Stimulated activated memory B cell treated with anti-CD40 and anti-IgM and Interleukin-4, amounts not matched to agents 10 μg/mL and 1 μg/mL and 100 μg/mL, for 72 hours (primary cell): ENCODE measurements around the gene RNF213.
A peak's percentile ranks its signal among the peaks of the same experiment; 100 is the strongest.
"Not testable (repeated sequence)": the region's sequence is repeated elsewhere in the genome, so short reads cannot be mapped to it uniquely, and the experiment has no call there.

Experiments used
- ATAC-seq: fragments of 150-1000 bp; cut with Tn5 transposase; 2 replicates; pipeline ENCODE4 v1.10.0; 2021
- H3K27ac Mint-ChIP-seq: one replicate; pipeline ENCODE4 v1.8.0; 2022; ENCODE audit warnings: mild to moderate bottlenecking, mixed read lengths
- H3K27me3 Mint-ChIP-seq: one replicate; pipeline ENCODE4 v1.8.0; 2022; ENCODE audit warnings: mixed read lengths
- H3K36me3 Mint-ChIP-seq: one replicate; pipeline ENCODE4 v1.8.0; 2022; ENCODE audit warnings: mixed read lengths
- H3K4me1 Mint-ChIP-seq: one replicate; pipeline ENCODE4 v1.8.0; 2022; ENCODE audit warnings: mixed read lengths
- H3K4me3 Mint-ChIP-seq: one replicate; pipeline ENCODE4 v1.8.0; 2022; ENCODE audit warnings: mild to moderate bottlenecking, moderate library complexity, mixed read lengths
- H3K9me3 Mint-ChIP-seq: one replicate; pipeline ENCODE4 v1.8.0; 2022; ENCODE audit warnings: mixed read lengths

Gene RNF213

DNA sequence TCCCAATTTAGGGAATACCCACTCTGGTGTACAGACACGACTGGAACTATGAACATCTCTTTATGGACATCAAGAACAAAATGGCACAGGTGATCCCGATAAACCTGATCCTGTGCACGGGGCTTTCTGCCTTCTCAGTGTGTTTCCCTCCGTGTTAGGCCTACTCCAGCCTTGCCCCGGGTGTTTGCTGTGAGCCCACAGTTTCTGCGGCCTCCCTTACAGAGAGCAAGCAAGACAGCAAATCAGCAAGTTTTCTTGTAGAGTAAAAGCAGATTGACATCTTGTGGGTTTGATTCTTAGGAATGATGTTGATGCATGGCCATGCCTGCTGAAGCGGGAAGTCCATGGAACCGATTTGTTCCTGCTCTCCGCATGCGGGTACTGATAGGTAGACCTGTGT, 127.9 kb downstream of the RNF213 start:
- Mint-ChIP-seq H3K36me3 (peaks cover 51% of the 10 kb centered on the region), H3K9me3 (no peaks in the 10 kb centered on the region), H3K27me3 (no peaks in the 10 kb centered on the region), H3K27ac (peak overlapping the region; percentile 5), H3K4me1 (no peaks in the 10 kb centered on the region), H3K4me3 (no peak overlapping the region)
- ATAC-seq: no peak

DNA sequence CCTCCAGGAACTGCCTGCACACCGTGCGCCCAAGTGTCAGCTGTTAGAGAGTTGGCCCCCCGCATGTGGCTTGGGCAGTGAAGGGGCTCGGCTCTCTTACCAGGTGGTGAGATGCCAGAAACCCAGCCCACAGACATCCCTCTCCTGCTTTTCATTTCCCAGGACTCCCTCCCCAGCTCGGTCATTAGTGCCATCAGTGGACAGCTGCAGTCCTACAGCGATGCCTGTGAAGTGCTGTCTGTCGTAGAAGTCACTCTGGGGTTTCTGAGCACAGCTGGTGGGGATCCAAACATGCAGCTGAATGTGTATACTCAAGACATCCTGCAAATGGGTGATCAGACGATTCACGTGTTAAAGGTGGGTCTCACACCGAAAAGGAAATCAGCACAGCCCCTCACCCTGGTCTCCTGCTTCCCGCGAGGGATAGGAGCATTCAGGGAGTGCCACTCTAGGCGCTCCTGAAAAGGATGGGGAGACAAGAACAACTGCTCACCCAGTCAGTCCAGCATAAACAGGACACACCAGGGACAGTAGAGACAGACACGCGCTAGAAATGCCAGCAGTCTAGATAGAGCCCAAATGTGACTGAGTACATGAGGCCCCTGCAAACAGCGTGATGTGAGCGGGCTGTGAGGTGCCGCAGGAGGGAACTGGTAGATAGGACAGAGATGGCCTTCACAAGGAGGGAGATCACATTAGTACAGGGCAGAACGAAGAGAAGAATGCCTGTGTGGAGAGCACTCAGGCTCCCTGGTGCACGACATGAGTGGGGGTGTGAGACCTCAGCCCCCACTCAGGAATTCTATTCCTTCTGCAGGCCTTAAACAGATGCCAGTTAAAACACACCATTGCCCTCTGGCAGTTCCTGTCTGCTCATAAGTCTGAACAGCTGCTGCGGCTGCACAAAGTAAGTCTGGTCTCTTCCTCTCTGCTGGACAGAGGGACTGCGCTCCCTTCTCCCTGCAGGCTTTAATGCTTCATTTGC, 128.7 kb downstream of the RNF213 start:
- Mint-ChIP-seq H3K36me3 (peaks cover 45% of the 10 kb centered on the region), H3K27me3 (no peaks in the 10 kb centered on the region), H3K9me3 (no peaks in the 10 kb centered on the region), H3K4me3 (no peak overlapping the region), H3K27ac (peak overlapping the region; percentile 5), H3K4me1 (no peaks in the 10 kb centered on the region)
- no peak for ATAC-seq

DNA sequence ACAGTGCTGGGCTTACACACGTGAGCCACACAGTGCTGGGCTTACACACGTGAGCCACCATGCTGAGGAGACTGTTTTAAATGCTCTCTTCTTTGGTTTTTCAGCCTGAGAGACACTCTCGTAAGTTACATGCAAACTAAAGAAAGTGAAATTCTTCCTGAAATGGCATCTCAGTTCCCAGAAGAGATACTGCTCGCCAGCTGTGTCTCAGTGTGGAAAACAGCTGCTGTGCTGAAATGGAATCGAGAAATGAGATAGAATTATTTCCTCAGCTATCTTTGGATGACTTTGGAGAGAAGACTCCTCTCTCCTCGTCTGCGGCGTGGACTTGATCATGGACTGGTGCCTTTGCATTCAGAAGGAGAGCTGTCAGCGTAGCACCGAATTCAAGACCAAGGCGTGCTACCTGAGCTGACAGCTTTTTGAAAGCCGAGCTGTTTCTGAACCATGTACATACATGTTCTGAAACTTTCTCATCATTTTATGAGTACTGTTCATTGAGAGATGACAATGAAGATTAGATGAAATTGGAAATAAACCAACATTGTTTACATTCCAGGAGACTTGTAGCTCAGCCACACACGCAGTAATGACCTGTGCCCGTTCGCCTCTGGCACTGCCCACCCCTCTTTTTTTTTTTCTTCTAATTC, 132.7 kb downstream of the RNF213 start:
- Mint-ChIP-seq H3K27me3 (no peaks in the 10 kb centered on the region), H3K4me1 (peaks cover 6% of the 10 kb centered on the region), H3K36me3 (peaks cover 43% of the 10 kb centered on the region), H3K9me3 (no peaks in the 10 kb centered on the region), H3K27ac (no peak overlapping the region), H3K4me3 (no peak overlapping the region)
- ATAC-seq: no peak

DNA sequence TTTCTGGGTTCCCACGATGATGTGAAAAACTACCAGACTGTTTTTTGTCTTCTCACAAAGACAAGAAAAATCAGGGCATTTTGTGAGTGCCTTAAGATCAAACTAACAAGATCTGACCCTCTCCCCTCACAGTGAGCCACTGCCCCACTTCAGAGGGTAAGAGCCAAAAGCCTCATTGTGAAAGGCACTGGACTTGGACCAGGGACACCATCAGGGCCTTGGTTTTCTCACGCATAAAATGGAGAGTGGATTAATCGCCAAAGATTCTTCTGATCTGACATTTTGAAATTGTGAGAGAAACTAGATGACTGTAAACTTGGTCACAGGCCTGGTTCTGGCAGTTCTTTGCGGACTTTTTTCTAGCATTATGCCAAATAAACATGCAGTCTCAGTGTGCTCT, 133.3 kb downstream of the RNF213 start:
- Mint-ChIP-seq H3K4me1 (peaks cover 6% of the 10 kb centered on the region), H3K27ac (no peak overlapping the region)

DNA sequence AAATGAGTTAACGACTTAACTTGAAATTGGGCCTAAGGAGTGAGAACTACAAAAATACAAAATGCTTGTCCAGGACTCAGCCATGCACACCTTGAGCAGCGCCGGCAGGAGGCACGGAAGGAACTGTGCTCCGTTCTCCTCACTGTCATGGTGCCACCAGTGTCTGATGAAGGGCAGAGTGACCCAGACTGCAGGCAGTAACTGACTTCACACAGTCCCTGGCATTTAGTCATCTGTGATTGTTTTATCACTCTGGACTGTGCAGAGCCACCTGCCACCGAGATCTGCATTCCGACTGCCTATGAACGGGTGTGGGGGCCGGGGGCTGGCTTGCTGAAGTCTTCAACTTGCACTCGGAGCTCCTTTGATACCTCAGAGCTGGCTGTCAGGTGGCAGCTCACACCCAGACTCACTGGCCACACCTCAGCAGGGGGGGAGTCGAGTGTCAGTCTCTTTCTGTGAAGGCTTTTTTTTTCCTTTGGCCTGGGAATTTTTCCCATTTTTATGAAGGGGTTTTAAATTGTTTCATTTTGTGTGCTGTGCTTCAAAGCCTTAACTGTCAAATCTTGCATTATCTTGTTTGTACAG, 134.1 kb downstream of the RNF213 start:
- Mint-ChIP-seq H3K4me3 (no peak overlapping the region), H3K9me3 (no peaks in the 10 kb centered on the region), H3K27me3 (no peaks in the 10 kb centered on the region), H3K27ac (peak overlapping the region; percentile 17), H3K4me1 (peaks cover 6% of the 10 kb centered on the region), H3K36me3 (peaks cover 31% of the 10 kb centered on the region)
- ATAC-seq: no peak

More for the DNA sequence above, 133.3 kb downstream of the RNF213 start:
- Mint-ChIP-seq H3K27me3 (no peaks in the 10 kb centered on the region), H3K4me3 (no peak overlapping the region), H3K36me3 (peaks cover 39% of the 10 kb centered on the region), H3K9me3 (no peaks in the 10 kb centered on the region)
- ATAC-seq: no peak

DNA sequence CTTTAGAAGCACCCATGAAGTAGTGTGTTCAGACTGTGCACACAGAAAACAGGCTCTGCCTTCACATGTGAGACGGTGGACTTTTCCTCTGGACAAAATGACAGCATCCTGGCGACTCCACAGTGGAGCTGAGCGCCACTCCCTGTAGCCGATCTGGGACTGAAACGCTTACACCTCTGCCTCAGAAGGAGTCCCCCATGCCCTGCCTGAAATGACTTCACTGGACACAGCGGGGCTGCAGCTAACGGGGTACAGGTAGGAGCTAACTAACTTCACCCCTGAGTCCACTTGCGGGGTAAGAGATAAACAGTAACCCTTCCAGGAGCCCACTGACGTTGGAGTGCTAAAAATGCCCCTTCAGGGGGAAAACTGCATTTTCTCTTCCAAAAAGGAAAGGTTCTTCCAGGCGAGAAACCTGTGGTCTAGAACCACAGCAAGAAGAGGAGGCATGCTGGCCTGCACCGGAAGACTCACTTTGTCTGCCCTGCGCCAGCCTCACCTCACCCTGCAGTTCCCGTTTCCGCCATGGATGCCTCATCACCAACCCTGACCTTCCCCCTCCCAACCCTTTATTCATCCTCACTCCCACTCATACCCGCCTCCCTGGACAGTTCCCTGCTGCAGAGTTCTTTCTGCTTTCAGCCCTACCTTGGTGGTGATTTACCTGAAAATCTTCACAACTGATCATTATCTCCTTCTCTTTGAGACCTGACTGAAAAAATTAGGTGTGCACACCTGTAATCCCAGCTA, 134.9 kb downstream of the RNF213 start:
- Mint-ChIP-seq H3K4me1 (peaks cover 6% of the 10 kb centered on the region), H3K9me3 (no peaks in the 10 kb centered on the region), H3K36me3 (peaks cover 26% of the 10 kb centered on the region), H3K27ac (no peak overlapping the region), H3K27me3 (no peaks in the 10 kb centered on the region), H3K4me3 (no peak overlapping the region)
- ATAC-seq: no peak

DNA sequence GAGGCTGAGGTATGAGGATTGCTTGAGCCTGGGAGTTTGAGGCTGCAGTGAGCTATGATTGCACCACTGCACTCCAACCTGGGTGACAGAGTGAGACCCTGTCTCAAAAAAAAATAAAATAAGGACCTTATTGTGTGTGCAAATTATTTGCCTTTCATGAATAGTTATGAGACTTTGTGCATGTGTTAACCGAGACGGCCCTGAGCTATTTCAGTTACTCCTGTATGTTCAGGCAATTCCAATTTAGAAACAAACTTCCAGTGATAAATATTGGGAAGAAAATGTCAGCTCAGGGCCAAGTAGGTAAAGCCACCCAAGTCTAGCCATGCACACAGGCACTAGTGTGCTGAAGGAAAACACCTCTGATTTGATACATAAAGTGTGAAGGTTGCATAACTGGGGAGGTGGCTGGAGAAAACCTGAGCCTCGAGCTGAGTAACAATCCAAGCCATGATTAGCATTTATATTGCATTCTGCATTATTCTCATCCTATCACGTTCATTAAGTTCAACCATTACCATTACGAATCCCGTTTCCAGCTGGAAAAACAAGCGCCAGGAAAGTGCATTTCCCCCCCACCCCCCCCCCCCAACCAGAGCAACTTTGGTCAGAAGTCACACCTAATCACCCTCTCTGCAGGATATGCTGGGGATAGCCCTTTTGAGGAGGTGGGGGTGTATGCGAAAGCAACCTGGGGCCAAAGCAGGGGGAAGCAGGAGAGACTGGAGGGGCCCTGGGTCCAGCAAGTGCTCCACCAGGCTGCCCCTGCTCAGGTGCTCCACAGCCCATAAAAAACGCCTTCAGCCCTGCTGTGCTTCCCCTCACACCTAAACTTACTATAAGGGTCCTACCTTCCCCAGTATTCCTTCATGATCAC, 135.7 kb downstream of the RNF213 start:
- H3K36me3 Mint-ChIP-seq: peaks cover 19% of the 10 kb centered on the region
- H3K27ac Mint-ChIP-seq: peak overlapping the region; percentile 3
- peaks cover 6% of the 10 kb centered on the region for H3K4me1 Mint-ChIP-seq
- ATAC-seq: no peak
- H3K4me3 Mint-ChIP-seq: no peak overlapping the region
- no peaks in the 10 kb centered on the region for H3K27me3 Mint-ChIP-seq
- no peaks in the 10 kb centered on the region for H3K9me3 Mint-ChIP-seq

DNA sequence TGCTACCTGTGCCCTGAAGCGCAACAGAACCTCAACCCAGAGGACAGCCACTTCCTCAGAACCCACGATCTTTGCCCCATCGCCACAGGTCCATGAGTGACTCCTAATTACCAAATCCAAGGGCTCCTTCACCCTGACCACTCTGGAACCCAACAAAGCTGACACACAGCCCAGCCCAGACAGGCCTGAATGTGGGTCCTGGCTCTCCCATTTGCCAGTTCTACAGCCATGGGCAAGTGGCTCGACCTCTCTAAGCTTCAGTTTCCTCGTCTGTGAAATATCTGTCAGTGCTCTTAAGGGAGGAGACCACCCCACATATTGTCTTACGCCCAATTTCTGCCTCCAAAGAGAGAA, 136.4 kb downstream of the RNF213 start:
- Mint-ChIP-seq H3K4me3 (no peak overlapping the region), H3K36me3 (peaks cover 13% of the 10 kb centered on the region)
- no peak for ATAC-seq

DNA sequence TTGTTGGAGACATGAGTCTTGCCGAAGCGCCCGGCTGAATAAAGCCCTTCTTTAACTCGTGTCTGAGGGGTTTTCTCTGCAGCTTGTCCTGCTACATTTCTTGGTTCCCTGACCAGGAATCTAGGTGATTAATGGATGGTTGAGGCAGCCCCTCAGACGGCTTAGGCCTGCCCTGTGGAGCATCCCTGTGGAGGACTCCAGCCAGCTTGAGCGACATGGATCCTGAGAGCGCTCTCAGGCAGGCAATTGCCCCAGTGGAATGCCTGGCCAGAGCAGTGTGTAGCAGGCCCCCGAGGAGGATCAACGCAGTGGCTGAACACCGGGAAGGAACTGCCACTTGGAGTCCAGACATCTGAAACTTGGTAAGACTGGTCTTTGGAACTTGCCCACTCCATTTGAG, 137.0 kb downstream of the RNF213 start:
- no peaks in the 10 kb centered on the region for H3K9me3 Mint-ChIP-seq
- no peaks in the 10 kb centered on the region for H3K27me3 Mint-ChIP-seq
- H3K4me1 Mint-ChIP-seq: peaks cover 6% of the 10 kb centered on the region
- peaks cover 10% of the 10 kb centered on the region for H3K36me3 Mint-ChIP-seq
- ATAC-seq: no peak
- no peak overlapping the region for H3K4me3 Mint-ChIP-seq
- peak overlapping the region; percentile 3 for H3K27ac Mint-ChIP-seq

More for the DNA sequence above, 136.4 kb downstream of the RNF213 start:
- peaks cover 6% of the 10 kb centered on the region for H3K4me1 Mint-ChIP-seq
- peak overlapping the region; percentile 3 for H3K27ac Mint-ChIP-seq
- H3K27me3 Mint-ChIP-seq: no peaks in the 10 kb centered on the region
- no peaks in the 10 kb centered on the region for H3K9me3 Mint-ChIP-seq

DNA sequence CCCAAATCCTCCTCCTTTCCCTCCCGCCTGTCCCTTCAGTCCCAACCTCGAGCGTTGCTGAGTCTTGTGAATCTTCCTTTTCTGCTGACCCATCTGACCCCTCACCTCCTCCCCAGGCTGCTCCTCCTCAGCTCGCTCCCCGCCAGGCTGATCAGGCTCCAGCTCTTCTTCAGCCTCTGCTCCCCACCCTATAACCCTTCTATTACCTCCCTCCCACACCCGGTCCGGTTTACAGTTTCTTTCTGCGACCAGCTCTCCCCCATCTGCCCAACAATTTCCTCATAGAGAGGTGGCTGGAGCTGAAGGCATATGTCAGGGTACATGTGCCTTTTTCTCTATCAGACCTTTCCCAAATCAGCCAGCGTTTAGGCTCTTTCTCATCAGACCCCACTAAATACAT, 140.4 kb downstream of the RNF213 start:
- not testable (repeated sequence) for H3K27ac Mint-ChIP-seq, H3K27me3 Mint-ChIP-seq, H3K4me1 Mint-ChIP-seq, H3K4me3 Mint-ChIP-seq, H3K9me3 Mint-ChIP-seq, ATAC-seq, H3K36me3 Mint-ChIP-seq

DNA sequence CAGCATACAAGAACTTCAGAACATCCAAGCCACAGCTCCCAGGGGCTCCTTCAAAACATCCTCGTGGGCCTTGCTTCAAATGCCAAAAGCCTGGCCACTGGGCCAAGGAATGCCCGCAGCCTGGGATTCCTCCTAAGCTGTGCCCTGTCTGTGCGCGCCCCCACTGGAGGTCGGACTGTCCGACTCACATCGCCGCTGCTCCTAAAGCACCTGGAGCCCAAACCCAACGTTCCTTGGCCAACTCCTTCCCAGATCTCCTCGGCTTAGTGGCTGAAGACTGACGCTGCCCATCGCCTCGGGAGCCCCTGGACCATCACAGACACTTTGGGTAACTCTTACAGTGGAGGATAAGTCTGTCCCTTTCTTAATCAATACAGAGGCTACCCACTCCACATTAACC, 141.4 kb downstream of the RNF213 start:
- not testable (repeated sequence) for H3K4me1 Mint-ChIP-seq, H3K4me3 Mint-ChIP-seq, H3K27ac Mint-ChIP-seq, ATAC-seq, H3K27me3 Mint-ChIP-seq, H3K9me3 Mint-ChIP-seq, H3K36me3 Mint-ChIP-seq

DNA sequence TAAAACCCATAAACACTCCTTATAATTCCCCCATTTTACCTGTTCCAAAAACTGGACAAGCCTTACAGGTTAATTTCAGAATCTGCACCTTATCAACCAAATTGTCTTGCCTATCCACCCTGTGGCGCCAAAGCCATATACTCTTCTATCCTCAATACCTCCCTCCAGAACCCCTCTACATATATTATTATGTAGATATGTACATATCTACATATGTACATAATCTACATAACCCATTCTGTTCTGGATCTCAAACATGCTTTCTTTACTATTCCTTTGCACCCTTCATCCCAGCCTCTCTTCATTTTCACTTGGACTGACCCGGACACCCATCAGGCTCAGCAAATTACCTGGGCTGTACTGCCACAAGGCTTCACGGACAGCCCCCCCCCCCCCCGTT, 142.3 kb downstream of the RNF213 start:
- H3K9me3 Mint-ChIP-seq: no peaks in the 10 kb centered on the region
- no peaks in the 10 kb centered on the region for H3K4me1 Mint-ChIP-seq
- no peaks in the 10 kb centered on the region for H3K27me3 Mint-ChIP-seq
- ATAC-seq: no peak
- no peaks in the 10 kb centered on the region for H3K36me3 Mint-ChIP-seq
- no peak overlapping the region for H3K4me3 Mint-ChIP-seq
- no peak overlapping the region for H3K27ac Mint-ChIP-seq

DNA sequence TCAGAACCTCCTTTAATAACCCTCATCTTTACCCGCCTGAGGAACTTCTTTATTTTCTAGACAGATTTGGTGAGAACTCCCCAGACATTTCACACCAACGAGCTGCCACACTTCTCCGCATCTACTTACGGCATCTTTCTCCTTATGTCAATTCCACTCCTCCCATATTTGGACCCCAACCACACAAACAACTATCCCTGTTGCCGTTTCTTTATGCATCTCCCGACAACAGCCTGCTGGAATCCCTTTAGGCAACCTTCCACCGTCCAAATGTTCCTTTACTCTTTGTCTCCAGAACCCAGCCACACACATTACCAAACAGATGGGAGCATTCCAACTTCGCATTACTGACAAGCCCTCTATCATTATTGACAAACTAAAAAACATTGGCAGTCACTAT, 145.5 kb downstream of the RNF213 start:
- H3K36me3 Mint-ChIP-seq: no peaks in the 10 kb centered on the region
- no peak overlapping the region for H3K4me3 Mint-ChIP-seq
- no peaks in the 10 kb centered on the region for H3K9me3 Mint-ChIP-seq
- no peak overlapping the region for H3K27ac Mint-ChIP-seq
- no peaks in the 10 kb centered on the region for H3K27me3 Mint-ChIP-seq
- H3K4me1 Mint-ChIP-seq: no peaks in the 10 kb centered on the region
- no peak for ATAC-seq

DNA sequence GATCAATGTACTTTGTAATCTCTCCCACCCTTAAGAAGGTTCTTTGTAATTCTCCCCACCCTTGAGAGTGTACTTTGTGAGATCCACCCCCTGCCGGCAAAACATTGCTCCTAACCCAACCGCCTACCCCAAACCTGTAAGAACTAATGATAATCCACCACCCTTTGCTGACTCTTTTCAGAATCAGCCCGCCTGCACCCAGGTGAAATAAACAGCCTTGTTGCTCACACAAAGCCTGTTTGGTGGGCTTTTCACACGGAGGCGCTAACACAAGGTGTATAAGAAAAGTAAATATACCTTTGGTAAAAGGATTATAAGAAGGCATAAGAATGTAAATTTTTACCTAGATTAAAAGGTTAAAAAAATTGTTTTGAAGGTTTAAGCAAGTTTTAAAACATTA, 147.3 kb downstream of the RNF213 start:
- ATAC-seq, H3K27me3 Mint-ChIP-seq, H3K36me3 Mint-ChIP-seq, H3K27ac Mint-ChIP-seq, H3K4me1 Mint-ChIP-seq, H3K4me3 Mint-ChIP-seq, H3K9me3 Mint-ChIP-seq: not testable (repeated sequence)
